BLaER1 treated with 17β-estradiol and CSF1 and Interleukin-3, amounts not matched to agents 10 nM and 100 nM (cell line): ENCODE results near the gene PTCRA.
A peak's percentile ranks its signal among the peaks of the same experiment; 100 is the strongest.
"Not testable (repeated sequence)": the region's sequence is repeated elsewhere in the genome, so short reads cannot be mapped to it uniquely, and the experiment has no call there.

Experiments used
- H3K27ac ChIP-seq, 11 experiments: shearing (Covaris generic); formaldehyde crosslinking; 2 replicates each; pipeline ENCODE4 v1.8.1; 2022
- H3K27me3 ChIP-seq, 11 experiments: shearing (Covaris generic); formaldehyde crosslinking; 2 replicates each; pipeline ENCODE4 v1.8.1; 2022
- H3K36me3 ChIP-seq, 11 experiments: shearing (Covaris generic); formaldehyde crosslinking; 2 replicates each; pipeline ENCODE4 v1.8.1; 2022
- H3K4me1 ChIP-seq, 10 experiments: shearing (Covaris generic); formaldehyde crosslinking; 2 replicates each; pipeline ENCODE4 v1.8.1; 2022
- H3K4me2 ChIP-seq, 11 experiments: shearing (Covaris generic); formaldehyde crosslinking; 2 replicates each; pipeline ENCODE4 v1.8.1; 2022
- H3K4me3 ChIP-seq, 10 experiments: shearing (Covaris generic); formaldehyde crosslinking; 2 replicates each; pipeline ENCODE4 v1.8.1; 2022
- H3K9ac ChIP-seq, 11 experiments: shearing (Covaris generic); formaldehyde crosslinking; 2 replicates each; pipeline ENCODE4 v1.8.1; 2022
- H3K9me3 ChIP-seq, 11 experiments: shearing (Covaris generic); formaldehyde crosslinking; replicated peaks in 1 of 11; 2 replicates each; pipeline ENCODE4 v1.8.1; 2022
- H4K20me1 ChIP-seq, 11 experiments: shearing (Covaris generic); formaldehyde crosslinking; 2 replicates each; pipeline ENCODE4 v1.8.1; 2022
- Cebpa-rat ChIP-seq, 11 experiments: shearing (Covaris generic); IDR thresholded peaks; 2 replicates each; pipeline ENCODE4 v1.8.1; 2022

The PTCRA gene

DNA sequence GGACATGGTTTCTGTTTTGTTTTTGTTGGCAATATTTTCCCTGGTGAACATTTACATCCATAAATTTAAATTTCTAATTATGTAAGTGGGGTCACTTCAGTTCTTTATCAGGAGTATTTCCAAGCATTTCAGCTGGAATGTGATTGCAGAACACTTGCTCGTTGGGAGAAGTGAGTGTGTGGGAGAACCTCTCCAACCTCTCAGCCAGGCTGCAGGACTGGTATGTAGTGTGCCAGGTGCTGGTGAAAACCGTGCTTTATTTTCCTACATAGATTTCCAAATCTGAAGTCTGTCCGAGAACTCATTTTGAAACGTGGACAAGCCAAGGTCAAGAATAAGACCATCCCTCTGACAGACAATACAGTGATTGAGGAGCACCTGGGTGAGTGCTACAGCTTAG lies 30.2 kb upstream of the PTCRA start:
- Histone ChIP-seq H3K4me3 (no peak overlapping the region), H3K9me3 (no peaks in the 10 kb centered on the region), H3K27me3 (no peaks in the 10 kb centered on the region), H3K4me1 (peaks cover 25 to 49% (median 38%) of the 10 kb centered on the region in 10 experiments), H3K9ac (peak overlapping the region in 1 of 11 experiments; percentile 13; a peak in 1 of 22 replicates), H3K4me2 (no peak overlapping the region), H3K36me3 (peaks cover 65 to 89% (median 75%) of the 10 kb centered on the region in 11 experiments), H3K27ac (no peak overlapping the region), H4K20me1 (peaks cover 11 to 75% (median 49%) of the 10 kb centered on the region in 11 experiments; a peak in 18 of 22 replicates)
- no peak for TF ChIP-seq Cebpa-rat (IDR thresholded peaks at IDR 0.05)

DNA sequence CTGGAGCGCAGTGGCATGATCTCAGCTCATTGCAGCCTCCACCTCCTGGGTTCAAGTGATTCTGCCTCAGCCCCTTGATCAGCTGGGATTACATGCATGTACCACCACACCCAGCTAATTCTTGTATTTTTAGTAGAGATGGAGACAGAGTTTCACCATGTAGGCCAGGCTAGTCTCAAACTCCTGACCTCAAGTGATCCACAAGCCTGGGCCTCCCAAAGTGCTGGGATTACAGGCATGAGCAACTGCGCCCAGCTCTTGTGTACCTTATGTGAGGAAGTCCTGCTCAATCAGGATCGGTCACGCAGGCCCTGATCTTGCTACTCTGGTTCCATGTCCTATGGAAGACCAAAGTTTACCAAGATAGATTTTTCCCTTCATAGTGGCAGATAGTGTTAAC lies 27.7 kb upstream of the PTCRA start:
- peak overlapping the region in 2 of 11 experiments; percentile 29 to 34; a peak in 2 of 22 replicates for H3K9ac ChIP-seq
- peaks cover 32 to 47% (median 38%) of the 10 kb centered on the region in 10 experiments for H3K4me1 ChIP-seq
- not testable (repeated sequence) for H3K27me3 ChIP-seq, H3K9me3 ChIP-seq, H3K4me3 ChIP-seq, H3K27ac ChIP-seq
- peak overlapping the region in 3 of 11 experiments; percentile 1 to 18 (median 12); a peak in 1 of 22 replicates for H3K4me2 ChIP-seq
- H3K36me3 ChIP-seq: peaks cover 45 to 64% (median 53%) of the 10 kb centered on the region in 11 experiments
- H4K20me1 ChIP-seq: peaks cover 9 to 52% (median 30%) of the 10 kb centered on the region in 11 experiments; a peak in 17 of 22 replicates

DNA sequence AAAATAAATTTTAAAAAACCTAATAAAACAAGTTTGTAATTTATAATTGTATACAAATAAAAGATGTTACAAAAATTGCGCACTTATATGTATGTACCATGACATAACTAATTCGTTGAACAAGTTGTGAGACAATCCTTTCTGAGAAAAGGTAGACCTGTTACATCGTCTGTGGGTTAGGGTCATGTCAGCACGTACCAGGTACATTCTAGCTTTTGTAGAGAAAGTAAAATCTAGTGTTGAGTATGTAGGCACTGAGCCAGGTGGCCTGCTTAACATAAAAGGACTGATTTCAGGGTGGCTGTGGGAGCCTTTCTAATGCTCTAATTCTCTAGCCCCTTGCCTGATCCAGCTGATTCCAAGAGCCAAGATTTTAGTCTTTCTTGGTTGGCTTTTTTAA lies 26.0 kb upstream of the PTCRA start:
- Histone ChIP-seq H3K27me3 (no peaks in the 10 kb centered on the region), H3K36me3 (peaks cover 29 to 48% (median 36%) of the 10 kb centered on the region in 11 experiments), H3K4me3 (peak overlapping the region; percentile 64 to 89 (median 80)), H3K9ac (peak overlapping the region; percentile 87 to 96 (median 93)), H3K9me3 (no peaks in the 10 kb centered on the region), H4K20me1 (peaks cover 0 to 36% (median 15%) of the 10 kb centered on the region in 11 experiments; a peak in 15 of 22 replicates), H3K27ac (peak overlapping the region in 10 of 11 experiments; percentile 86 to 99 (median 94); a peak in 20 of 22 replicates), H3K4me1 (peaks cover 46 to 60% (median 51%) of the 10 kb centered on the region in 10 experiments), H3K4me2 (peak overlapping the region; percentile 78 to 95 (median 88))
- TF ChIP-seq Cebpa-rat (IDR thresholded peaks at IDR 0.05): no peak

DNA sequence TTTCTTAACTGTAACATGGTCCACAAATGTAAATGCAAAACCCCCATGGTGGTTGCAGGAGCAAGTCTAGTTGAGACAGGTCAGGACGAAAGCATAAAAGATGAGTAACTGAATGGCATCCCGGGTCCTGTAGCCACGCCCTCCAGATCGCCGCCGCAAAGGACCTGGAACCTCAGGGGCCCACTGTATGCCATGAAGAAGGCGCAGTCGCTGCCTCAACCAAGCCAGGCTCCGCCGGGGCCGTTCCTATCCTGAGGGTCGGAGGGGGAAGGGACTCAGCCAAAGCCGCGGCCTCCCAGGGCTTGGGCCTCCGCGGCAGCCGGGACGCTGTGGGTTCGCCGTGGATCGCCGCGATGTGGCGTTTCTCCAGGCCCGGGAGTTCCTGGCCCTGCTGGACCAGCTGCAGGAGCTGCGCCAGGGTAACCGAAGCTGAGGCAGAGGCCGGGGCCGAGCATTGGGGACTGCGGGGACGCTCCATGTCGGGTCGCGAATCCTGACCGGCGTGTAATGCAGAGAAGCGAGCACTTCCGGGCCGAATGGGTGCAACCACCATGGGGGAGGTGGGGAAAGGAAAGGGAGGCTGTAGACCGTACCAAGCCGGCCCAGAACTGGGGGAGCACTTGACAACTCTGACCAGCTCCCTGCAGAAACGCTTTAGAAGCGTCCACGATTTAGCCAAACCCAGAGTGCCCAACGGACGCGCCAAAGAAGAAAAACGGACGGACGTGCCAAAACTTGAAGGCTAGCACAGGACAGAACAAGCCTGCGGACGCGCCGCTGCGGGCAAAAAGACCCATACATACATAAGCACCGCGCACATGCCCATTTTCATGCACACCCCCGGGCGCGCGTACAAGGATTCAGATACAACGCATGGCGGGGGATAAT lies 25.3 kb upstream of the PTCRA start:
- peak overlapping the region; percentile 87 to 96 (median 93) for H3K9ac ChIP-seq
- no peaks in the 10 kb centered on the region for H3K27me3 ChIP-seq
- peaks cover 0 to 28% (median 13%) of the 10 kb centered on the region in 11 experiments; a peak in 11 of 22 replicates for H4K20me1 ChIP-seq
- H3K27ac ChIP-seq: peak overlapping the region; percentile 77 to 99 (median 93)
- H3K9me3 ChIP-seq: no peaks in the 10 kb centered on the region
- no peak for TF ChIP-seq Cebpa-rat (IDR thresholded peaks at IDR 0.05)
- peaks cover 46 to 60% (median 51%) of the 10 kb centered on the region in 10 experiments for H3K4me1 ChIP-seq
- H3K36me3 ChIP-seq: peaks cover 21 to 41% (median 29%) of the 10 kb centered on the region in 11 experiments
- peak overlapping the region; percentile 78 to 95 (median 88) for H3K4me2 ChIP-seq
- peak overlapping the region; percentile 64 to 89 (median 80) for H3K4me3 ChIP-seq

DNA sequence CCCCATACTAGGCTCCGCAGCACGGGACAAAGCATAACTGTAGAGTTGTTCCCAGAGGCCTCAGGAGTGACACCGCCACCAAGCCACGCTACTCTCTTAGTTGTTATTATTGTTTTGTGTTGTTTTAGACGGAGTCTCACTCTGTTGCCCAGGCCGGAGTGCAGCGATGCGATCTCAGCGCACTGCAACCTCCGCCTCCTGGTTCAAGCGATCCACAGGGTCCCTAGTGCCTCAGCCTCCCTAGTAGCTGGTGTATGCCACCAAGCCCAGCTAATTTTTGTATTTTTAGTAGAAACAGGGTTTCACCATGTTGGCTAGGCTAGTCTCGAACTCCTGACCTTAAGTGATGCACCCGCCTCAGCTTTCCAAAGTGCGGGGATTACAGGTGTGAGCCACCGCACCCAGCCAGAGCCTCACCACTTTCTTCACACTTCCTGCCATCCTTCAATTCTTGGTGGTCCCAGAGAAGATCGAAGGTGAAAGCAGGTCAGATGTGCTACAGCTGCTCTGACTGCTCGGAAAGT lies 24.6 kb upstream of the PTCRA start:
- peaks cover 0 to 22% (median 7%) of the 10 kb centered on the region in 11 experiments; a peak in 11 of 22 replicates for H4K20me1 ChIP-seq
- peak overlapping the region; percentile 77 to 99 (median 93); a peak in 20 of 22 replicates for H3K27ac ChIP-seq
- peak overlapping the region; percentile 78 to 95 (median 88) for H3K4me2 ChIP-seq
- H3K4me1 ChIP-seq: peaks cover 46 to 60% (median 51%) of the 10 kb centered on the region in 10 experiments
- no peaks in the 10 kb centered on the region for H3K27me3 ChIP-seq
- TF ChIP-seq Cebpa-rat (IDR thresholded peaks at IDR 0.05): no peak
- H3K9me3 ChIP-seq: no peaks in the 10 kb centered on the region
- H3K4me3 ChIP-seq: peak overlapping the region; percentile 64 to 89 (median 80)
- peak overlapping the region; percentile 87 to 96 (median 93) for H3K9ac ChIP-seq
- peaks cover 14 to 34% (median 22%) of the 10 kb centered on the region in 11 experiments for H3K36me3 ChIP-seq

DNA sequence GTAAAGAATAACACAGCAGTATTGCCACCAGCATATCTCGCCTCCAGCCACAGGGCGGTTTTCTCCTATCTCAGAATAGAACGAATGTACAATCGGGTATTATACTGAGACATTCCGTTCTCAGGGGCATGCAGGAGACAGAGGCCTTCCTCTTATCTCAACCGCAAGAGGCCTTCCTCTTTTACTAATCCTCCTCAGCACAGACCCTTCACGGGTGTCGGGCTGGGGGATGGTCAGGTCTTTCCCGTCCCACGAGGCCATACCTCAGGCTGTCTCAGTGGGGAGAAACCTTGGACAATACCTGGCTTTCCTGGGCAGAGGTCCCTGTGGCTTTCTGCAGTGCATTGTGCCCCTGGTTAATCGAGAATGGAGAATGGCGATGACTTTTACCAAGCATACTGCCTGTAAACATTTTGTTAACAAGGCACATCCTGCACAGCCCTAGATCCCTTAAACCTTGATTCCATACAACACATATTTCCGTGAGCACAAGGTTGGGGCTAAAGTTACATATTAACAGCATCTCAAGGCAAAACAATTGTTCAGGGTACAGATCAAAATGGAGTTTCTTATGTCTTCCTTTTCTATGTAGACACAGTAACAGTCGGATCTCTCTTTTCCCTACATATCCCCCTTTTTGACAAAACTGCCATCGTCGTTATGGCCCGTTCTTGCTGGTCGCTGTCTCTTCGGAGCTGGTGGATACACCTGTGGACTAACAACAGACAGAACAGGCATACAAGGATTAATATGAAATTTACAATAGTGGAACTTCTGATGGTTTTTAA lies 21.6 kb upstream of the PTCRA start:
- peak overlapping the region; percentile 52 to 72 (median 67); a peak in 19 of 22 replicates for H3K9ac ChIP-seq
- H3K36me3 ChIP-seq, H4K20me1 ChIP-seq, H3K27me3 ChIP-seq, H3K9me3 ChIP-seq: not testable (repeated sequence)
- H3K4me2 ChIP-seq: peak overlapping the region; percentile 78 to 95 (median 92)
- H3K4me1 ChIP-seq: peaks cover 44 to 51% (median 49%) of the 10 kb centered on the region in 10 experiments
- H3K27ac ChIP-seq: peak overlapping the region in 10 of 11 experiments; percentile 31 to 80 (median 69); a peak in 19 of 22 replicates
- H3K4me3 ChIP-seq: peak overlapping the region in 3 of 10 experiments; percentile 22 to 38 (median 25); a peak in 2 of 20 replicates

DNA sequence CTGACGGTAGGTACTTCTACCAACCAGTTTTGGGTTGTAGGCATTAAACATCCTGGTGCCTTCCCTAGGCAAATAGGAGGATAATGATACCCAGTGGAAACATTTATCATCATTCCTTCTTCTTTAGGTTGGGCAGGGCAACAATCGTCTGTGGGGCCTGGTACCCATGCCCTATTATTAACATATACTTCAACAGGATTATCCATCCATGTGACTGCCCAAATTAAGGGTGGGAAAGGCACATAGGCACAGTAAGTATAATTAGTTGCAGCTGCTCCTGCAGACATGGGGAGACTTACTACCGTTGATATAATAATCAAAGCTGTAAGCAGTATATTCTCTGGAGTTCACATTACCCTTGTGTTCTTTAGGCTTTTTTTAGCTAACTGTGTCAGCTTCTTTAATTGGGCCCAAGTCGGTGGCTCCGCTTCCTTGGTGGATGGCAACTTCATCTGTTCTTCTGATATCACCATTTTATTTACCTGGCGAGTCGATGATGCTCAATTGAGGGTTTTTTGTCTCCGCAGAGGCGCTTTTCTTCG lies 19.6 kb upstream of the PTCRA start:
- Histone ChIP-seq H3K4me1 (peaks cover 33 to 58% (median 55%) of the 10 kb centered on the region in 10 experiments), H3K4me3 (no peak overlapping the region), H3K9me3 (no peaks in the 10 kb centered on the region), H3K9ac (0 out of 22 replicates have a peak overlapping the region, but pooled peaks of 1 of the 11 experiments have one; percentile 1), H3K36me3 (no peaks in the 10 kb centered on the region), H3K4me2 (no peak overlapping the region), H3K27me3 (no peaks in the 10 kb centered on the region), H4K20me1 (no peaks in the 10 kb centered on the region), H3K27ac (no peak overlapping the region)
- TF ChIP-seq Cebpa-rat (IDR thresholded peaks at IDR 0.05): no peak

DNA sequence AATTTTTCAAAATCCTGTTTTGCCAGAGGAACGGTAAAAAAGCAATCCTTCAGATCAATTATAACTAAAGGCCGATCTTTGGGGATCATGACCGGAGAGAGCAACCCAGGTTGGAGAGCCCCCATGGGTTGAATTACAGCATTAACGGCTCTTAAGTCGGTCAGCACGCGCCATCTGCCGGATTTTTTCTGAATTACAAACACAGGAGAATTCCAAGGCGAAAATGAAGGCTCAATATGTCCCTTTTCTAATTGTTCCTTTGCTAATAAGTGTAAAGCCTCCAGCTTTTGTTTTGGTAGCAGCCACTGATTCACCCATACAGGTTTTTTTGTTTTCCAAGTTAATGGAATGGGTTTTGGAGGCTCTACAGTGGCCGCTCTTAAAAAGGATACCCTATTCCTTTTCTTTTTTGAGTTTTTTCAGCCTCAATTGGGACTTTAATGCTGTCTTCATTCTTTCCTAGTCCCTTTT lies 16.9 kb upstream of the PTCRA start:
- Histone ChIP-seq H3K36me3 (no peaks in the 10 kb centered on the region), H3K4me3 (no peak overlapping the region), H4K20me1 (no peaks in the 10 kb centered on the region), H3K9ac (peak overlapping the region in 7 of 11 experiments; percentile 27 to 69 (median 45); a peak in 9 of 22 replicates), H3K27me3 (no peaks in the 10 kb centered on the region), H3K27ac (no peak overlapping the region), H3K4me1 (peaks cover 28 to 57% (median 54%) of the 10 kb centered on the region in 10 experiments), H3K4me2 (peak overlapping the region in 8 of 11 experiments; percentile 20 to 94 (median 86); a peak in 14 of 22 replicates), H3K9me3 (no peaks in the 10 kb centered on the region)
- no peak for TF ChIP-seq Cebpa-rat (IDR thresholded peaks at IDR 0.05)
